GM18508 (cell line): ENCODE measurements around the gene ZFHX3.

Source experiments
- ATAC-seq: cut with Tn5 transposase; IDR thresholded peaks from one replicate; pipeline ENCODE4 v1.9.1; 2021; ENCODE audit warnings: moderate number of reproducible peaks; ENCODE audit not compliant: insufficient read depth, unreplicated experiment

Gene ZFHX3

DNA sequence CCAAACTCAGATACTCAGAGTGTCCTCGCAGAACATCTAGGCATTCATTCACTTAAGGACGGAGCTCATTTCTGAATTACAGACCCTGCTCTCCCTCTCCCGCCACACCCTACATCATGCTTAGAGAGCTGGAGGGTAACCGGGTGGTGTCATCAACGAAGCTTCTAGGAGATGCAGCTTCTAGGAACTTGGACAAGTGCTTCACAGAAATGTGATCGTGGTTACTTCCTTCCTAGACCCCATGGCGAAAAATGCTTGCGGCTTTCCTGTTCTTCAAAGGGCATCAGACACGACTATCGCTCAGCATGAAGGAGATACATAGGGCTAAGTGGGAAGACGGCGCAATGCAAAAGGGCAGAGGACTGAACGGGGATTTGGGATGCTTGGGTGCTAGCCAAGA, 126.8 kb downstream of the ZFHX3 start:
- no peak for ATAC-seq

DNA sequence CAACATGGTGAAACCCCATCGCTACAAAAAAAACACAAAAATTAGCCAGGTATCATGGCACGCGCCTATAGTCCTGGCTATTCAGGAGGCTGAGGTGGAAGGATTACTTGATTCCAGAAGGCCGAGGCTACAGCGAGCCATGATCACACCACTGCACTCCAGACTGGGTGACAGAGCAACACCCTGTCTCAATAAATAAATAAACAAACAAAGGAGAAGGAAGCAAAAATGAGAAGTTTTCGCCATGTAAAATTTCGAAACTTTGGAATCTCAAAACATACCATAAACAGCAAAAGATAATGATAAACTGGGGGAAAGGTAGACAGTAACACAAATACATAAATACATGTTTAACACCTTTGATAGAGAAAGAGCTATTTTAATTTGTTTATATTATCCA, 130.9 kb downstream of the ZFHX3 start:
- ATAC-seq = no peak

DNA sequence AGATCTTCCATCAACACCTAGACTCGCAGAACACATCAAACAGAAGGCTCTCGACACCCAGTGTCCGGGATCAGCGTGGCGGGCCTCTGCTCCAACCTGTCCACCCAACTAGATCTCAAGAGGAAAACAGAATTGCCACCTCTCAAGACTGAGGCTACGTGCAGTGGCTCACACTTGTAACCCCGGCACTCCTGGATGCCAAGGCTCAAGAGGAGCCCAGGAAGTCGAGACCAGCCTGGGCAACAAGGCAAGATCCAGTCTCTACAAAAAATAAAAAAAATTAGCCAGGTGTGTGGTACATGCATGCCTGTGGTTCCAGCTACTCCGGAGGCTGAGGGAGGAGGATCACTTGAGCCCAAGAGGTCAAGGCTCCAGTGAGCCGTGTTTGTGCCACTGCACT, 132.6 kb downstream of the ZFHX3 start:
- ATAC-seq = no peak

- ATAC-seq = no peak
Measured at GRCh38 chr16:72913551-72913950, 134.4 kb downstream of the ZFHX3 start.

- ATAC-seq = no peak
Measured at GRCh38 chr16:72911971-72912370, 136.0 kb downstream of the ZFHX3 start.

GRCh38 chr16:72910875-72911274, 137.1 kb downstream of the ZFHX3 start:
- ATAC-seq = no peak

- no peak for ATAC-seq
Measured at GRCh38 chr16:72910381-72910780, 137.5 kb downstream of the ZFHX3 start.

DNA sequence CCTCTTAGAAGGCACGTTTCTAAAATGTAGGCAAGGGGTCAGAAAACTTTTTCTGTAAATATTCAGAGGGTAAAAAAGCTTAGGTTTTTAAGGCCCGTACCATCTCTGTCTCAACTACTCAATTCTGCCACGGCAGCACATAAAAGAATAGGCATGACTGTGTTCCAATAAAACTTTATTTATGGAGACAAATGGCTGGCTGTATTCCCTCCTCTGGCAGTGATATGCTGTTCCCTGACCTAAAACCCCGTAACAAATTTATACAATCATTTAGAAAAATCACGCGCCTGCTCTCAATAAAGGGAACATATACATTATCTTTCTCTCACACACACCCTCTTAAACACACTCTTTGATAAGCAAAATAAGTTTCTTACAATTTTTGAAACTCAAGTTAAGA, 138.7 kb downstream of the ZFHX3 start:
- ATAC-seq = no peak

GRCh38 chr16:72908362-72909167, 139.4 kb downstream of the ZFHX3 start:
- no peak for ATAC-seq

DNA sequence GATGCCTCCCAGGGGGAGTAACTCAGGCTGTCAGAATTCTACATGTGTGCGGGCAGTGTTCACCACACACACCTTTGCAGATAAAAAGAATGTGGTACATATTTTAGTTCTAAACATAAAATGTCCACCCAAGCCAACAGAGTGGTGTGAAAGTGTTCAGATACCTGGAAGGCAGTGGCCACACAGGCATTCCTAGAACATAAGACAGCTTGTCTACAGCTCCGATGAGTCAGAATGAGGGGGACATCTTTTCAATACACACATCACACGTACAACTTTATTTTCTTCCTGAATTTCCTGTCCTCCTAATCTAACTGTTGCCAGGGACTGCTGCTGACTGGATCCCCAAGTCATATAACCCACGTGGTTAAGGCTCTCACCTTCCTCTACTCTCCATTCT, 142.3 kb downstream of the ZFHX3 start:
- ATAC-seq = no peak

GRCh38 chr16:72903176-72903575, 144.8 kb downstream of the ZFHX3 start:
- ATAC-seq = no peak

- ATAC-seq = no peak
Measured at GRCh38 chr16:72902206-72902605, 145.7 kb downstream of the ZFHX3 start.

DNA sequence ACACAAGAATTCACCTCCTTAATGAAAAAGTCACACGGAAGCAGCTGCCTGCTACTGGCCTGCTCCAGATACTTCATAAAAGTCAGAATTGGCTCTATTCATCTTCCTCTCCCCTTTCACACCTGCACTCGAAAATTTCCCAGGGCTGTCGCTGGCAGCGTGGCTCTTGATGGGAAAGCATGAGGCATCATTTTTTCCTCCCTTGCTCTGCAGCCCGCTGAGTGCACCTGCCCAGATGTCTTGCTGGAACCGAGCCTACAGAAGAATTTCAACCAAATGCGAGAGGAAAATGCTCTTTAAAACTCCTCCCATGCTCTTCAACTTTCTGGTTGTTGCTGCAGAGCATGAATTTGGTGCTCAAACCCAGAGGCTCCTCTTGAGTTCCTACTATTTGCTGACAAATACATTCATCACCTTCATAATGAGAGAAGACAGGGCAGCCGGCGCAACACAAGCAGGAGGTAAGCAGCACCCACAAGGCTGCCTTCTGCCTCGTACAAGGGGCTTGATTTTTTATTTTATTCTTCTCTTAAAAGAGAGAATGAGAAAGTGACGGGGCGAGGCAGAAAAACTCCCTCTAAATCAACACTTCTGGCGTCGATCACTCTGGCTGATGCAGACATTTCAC, 146.8 kb downstream of the ZFHX3 start:
- ATAC-seq = no peak

DNA sequence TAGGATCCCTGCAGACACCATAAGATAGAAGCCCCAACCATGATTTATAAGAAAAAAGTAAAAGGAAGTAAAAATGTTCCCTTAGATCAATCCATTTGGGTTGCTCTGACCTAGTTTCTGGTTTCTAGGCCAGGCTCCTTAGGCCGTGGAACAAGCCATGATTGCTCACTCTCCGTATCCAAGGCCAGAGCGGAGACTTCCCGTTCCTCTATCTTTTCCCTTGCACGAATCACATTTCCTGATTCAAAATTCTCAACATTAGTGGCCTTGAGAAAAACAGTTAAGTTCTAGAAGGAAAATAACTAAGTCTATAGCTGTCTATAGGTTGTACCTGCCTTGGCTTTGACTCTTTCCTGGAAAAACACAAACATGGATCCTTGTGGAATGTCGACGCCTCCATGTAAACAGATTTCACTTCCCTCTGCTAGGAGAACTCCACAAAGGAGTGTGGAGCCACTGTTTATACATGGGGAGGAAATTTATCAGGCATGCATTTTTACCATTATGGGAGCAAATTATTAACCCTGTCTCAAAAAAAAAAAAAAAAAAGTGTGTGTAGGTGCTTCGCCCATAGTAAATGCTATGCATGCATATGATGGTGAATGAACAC, 149.6 kb downstream of the ZFHX3 start:
- no peak for ATAC-seq

GRCh38 chr16:72897707-72898106, 150.2 kb downstream of the ZFHX3 start:
- ATAC-seq = no peak

- no peak for ATAC-seq
Measured at GRCh38 chr16:72896485-72897118, 151.3 kb downstream of the ZFHX3 start.

DNA sequence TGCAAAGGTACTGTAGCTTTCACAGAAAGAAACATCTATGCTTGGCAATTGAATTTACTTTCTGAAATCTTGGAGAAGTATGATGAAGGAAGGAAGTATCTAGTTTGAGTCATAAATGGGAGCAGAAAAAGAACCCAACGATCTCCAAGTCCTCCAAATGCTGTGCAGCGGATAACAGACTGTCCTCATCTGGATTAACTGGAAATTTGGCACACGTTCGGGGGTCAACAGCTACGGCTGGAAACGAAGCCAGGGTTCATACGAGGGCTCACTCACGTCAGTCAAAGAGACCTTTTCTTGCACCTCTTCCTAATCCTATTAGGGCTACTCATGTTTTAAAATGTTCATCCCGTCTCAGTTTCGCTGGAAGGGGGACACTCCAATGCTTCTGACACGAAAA, 152.0 kb downstream of the ZFHX3 start:
- ATAC-seq = no peak

- ATAC-seq = no peak
Measured at GRCh38 chr16:72894293-72895151, 153.4 kb downstream of the ZFHX3 start.

GRCh38 chr16:72891291-72892227, 156.4 kb downstream of the ZFHX3 start:
- ATAC-seq = no peak
